Epidermal melanocyte (primary cell): ENCODE data around the gene TLX2.
"Not testable (repeated sequence)": the region's sequence is repeated elsewhere in the genome, so short reads cannot be mapped to it uniquely, and the experiment has no call there.

Experiments
- DNase-seq: peaks from one replicate; pipeline ENCODE4 v3.0.0; 2011; ENCODE audit warnings: low spot score; ENCODE audit not compliant: insufficient read length

The TLX2 gene

DNA sequence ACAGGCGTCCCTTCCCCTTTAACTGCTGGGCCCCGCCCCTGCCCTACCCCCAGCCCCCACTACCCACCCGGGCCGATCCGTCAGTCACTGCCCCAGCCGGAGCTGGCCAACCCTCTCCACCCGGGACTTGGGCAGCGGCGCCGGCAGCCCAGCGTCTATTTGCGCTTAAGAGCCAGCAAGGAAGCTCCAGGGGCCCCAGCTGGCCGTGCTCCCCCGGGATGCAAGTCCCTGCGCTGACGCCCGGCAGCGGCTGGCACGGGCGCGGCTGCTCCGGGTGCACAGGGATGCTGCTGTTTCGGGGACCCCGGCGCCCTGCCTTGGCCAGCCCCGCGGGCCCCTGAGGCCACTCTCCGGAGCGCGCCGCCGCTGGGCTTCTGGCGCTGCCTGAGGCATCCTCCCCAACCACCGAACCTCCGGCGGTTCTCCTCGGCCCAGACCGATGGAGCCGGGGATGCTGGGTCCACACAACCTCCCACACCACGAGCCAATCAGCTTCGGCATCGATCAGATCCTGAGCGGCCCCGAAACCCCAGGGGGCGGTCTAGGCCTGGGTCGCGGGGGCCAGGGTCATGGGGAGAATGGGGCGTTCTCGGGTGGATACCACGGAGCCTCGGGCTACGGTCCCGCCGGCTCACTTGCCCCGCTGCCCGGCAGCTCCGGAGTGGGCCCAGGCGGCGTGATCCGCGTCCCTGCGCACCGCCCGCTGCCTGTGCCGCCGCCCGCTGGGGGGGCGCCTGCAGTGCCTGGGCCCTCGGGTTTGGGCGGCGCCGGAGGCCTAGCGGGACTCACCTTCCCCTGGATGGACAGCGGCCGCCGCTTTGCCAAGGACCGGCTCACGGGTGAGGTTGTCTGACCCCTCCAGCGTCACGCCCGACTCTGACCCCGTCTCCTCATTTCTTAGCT, at the start of gene TLX2:
Gene TLX2 (plus strand): TSS at position 83 of the 903 bp plus-strand sequence. CDS start 357 bp downstream, at position 440.
- DNase-seq: no peak

DNA sequence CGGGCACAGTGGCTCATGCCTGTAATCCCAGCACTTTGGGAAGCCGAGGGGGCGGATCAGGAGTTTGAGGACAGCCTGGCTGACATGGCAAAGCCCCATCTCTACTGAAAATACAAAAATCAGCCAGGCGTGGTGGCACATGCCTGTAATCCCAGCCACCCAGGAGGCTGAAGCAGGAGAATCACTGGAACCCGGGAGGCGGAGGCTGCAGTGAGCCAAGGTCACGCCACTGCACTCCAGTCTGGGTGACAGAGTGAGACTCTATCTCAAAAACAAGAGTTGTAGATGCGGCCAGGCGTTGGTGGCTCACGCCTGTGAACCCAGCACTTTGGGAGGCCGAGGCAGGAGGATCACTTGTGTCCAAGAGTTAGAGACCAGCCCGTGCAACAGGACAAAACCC, 43.5 kb upstream of the TLX2 start:
- not testable (repeated sequence) for DNase-seq

DNA sequence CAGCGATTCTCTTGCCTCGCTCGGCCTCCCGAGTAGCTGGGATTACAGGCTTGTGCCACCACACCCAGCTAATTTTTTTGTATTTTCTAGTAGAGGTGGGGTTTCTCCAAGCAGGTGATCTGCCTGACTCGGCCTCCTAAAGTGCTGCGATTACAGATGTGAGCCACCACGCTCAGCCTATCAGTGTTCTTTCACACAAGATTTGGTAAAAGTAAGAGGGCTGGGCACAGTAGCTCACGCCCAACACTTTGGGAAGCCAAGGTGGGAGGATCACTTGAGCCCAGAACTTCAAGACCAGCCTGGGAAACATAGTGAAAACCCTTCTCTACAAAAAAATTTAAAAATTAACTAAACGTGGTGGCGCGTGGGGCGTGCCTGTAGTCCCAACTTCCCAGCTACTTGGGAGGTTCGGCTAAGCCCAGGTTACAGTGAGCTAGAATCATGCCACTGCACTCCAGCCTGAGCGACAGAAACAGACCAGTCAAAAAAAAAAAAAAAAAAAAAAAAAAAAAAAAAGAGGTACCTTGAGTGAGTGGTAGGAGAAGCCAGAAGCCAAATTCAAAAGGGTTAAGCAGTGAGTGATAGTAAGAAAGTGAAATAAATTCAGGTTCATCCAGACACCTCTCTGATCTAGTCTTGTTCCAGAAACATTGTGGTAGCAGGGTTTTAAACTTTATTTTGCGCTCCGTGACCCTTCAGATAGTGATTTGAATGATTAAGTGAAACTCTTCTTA, 42.8 kb upstream of the TLX2 start:
- no peak for DNase-seq

DNA sequence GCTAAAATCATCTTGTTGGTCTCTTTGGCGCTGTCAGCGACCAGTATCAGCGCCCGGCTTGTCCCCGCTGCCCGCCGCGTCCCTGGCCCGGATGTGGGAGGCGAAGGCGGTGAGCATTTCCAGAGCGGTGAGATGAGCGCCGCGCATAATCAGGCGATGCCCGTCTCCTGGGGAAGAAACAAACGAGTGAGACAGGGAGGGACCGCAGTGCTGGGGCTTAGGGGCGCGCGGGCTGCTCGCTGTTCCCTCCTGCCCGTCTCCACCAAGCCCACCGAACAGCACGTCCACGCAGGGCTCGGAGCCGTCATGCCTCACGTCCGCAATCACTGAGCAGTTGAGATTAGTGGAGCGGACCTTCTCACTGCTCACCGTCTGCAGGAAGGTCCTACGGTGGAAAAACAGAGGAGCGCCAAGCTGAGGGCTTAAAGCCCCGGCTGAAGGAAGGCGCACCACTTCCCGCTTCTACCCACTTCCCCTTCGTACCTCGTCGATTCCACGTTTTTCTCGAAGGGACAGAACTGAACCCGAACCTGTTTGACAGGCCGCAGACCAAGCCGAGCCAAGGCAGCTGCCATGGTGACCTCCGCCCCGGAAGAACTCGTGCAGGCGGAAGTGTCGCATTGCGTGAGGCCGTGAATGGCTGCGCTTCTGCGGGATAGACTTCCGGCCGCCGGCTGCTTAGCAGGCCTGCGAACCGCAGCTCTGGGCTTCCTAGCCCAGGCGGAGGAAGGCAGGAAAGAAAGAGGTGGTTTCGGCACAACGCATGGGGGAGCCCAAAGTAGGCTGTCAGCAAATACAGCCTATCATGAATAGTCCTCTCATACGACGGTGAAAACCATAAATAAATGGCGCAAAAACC, 41.9 kb upstream of the TLX2 start, which contains the start of gene MRPL53:
Gene MRPL53 (minus strand): TSS at position 595 of the 859 bp plus-strand sequence. CDS start 20 bp downstream, at position 575.
- peak; percentile 76 for DNase-seq

DNA sequence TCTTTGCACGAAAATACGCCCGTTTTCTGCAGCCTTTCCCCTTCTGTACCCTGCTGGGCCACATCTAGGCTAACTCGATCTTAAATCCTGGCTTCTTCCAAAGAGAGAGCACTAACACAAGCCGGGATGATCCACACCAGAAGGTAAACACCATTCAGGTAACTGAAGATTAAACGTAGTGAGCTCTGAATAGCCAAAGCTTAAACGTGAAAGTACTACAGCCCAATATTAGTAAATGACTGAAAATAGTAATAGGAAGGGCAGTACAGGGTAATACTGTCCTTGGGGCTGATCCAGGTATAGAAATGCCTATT, 41.3 kb upstream of the TLX2 start:
- DNase-seq: no peak

DNA sequence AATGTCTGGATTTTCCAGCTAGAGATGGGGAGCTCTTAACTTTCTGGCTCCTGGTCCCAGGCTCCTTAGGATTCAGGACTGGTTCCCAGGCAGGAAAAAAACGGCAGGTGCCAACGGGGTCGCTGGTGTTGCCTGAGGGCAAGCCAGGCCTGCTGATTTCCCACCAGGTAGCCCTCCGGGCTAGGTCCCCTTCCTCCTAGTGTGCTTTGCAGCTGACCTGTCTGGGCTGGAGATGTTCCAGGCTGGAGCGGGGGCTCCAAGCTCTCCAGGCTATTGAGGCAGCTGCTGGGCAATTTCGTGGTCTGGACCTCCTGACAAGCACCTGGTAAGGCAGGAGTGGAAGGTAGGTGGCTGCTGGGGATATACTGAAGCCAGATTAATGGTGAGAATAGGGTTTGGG, 39.8 kb upstream of the TLX2 start:
- DNase-seq: no peak

DNA sequence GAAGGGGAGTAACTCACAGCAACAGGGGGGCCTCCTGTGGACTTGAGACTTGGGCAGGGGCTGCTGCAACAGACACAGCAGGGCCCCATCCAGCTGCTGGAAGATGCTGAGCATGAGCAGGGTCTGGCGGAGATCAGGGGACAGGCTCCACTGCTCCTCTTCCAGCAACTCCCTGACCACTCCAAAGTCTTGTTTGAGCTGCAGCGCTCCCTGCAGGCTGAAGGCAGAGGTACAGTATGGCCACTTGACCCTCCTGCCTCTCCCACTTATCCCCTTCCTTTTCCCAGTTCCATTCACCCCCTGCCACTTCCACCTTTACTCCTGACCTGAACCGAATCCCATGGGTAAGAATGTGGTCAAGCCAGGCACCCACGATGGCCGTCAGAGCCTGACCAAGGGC, 39.4 kb upstream of the TLX2 start:
- DNase-seq: no peak

DNA sequence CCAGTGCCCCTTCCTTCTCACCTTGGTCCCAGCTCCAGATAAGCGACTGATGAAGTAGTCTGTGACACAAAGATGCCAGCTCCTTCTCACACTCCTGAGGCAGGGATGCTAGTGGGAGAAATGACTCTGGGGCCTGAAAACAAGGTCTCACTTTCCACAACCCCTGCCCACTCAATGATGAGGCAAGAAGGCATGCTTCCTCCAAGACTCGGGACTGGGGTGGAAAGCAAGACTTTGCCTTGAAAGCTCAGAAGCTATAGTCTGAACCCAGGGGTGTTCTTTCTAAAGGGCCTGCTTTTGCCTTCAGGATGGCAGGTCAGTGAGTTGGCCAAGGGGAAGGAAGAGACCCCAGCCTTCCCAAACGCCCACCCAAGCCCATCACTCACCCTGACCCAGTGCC, 32.8 kb upstream of the TLX2 start:
- no peak for DNase-seq

DNA sequence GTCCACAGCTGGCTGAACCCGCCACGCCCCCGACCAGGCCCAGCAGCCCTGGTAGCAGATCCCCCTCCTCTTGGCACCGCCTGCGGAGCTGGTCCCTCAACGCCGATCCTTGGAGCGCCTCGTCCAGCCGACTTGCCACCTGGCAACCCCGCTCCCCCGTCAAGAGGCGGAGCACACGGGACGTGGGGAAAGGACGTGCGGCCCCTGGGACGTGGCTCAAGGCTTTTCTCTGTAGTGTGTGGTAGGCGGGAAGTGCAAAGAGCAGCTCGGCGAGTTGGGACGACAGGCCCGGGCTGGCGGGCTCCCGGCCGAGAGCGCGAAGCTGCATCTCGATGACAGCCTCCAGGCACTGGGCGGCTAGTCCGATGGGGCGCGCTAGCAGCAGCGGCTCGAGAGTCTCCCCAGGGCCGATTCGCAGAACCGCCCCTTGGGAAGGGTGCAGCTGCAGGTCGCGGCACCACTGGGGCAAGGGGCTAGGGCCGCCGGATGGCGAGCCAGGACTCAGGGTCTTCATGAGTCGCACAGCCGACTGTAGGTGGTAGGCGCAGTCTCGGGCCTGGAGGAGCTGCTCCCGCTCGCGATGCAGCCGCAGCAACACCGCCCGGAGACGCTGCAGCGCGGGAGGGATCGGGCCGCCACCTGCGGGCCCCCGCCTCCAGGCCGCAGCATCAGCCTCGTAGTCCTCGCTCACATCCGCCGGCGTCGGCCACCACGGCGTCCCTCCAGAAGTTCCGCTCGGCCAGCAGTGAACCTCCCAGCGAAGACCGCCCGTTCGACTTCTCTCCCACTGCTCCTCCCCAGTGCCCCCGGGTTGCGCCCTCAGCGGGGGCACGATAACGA, 32.1 kb upstream of the TLX2 start:
- no peak for DNase-seq

DNA sequence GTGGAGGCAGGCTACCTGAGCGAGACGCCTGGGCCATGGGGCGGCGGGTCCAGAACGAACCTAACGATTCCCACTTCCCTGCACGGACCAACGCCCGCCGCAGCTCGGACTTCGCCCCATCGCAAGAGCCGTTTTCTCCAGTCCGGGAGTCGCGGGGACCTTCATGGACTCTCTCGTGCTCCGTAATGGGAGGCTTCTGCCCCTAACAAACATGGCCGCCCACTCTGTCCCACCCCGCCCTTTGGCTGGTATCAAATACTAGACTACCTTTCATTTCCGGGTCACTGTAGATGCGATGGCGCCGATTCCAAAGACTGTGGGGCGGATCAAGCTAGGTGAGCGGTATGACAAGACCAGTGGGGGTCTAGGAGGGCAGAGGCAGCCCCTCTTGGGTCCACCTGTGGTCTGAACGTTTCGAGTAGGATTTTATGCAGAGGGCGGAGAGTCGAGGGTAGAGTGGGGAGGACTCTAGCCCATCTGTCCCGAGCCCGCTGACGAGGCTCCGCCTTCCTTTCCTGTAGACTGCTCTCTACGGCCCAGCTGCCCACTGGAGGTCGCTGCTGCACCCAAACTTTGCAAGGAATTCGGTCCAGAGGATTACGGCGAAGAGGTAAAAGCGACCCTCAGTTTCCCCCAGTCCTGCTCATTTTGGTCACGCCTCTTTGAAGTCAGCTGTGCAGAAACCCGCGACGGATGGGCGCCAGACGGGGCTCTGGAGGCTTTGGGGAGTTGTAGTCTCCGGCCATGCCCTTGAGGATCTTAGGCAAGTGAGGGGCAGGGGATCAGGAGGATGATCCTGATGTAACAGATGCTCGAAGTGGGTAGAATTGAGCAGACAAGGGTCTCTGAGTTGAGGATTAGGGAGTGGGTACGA, 31.2 kb upstream of the TLX2 start, which contains the start of the genes CCDC142 and TTC31:
Gene CCDC142 (minus strand): TSS at position 198 of the 874 bp plus-strand sequence. CDS start 161 bp downstream, at position 37.
Gene TTC31 (plus strand): TSS at position 281 of the 874 bp plus-strand sequence. CDS start 15 bp downstream, at position 296.
- DNase-seq: peak; percentile 95

DNA sequence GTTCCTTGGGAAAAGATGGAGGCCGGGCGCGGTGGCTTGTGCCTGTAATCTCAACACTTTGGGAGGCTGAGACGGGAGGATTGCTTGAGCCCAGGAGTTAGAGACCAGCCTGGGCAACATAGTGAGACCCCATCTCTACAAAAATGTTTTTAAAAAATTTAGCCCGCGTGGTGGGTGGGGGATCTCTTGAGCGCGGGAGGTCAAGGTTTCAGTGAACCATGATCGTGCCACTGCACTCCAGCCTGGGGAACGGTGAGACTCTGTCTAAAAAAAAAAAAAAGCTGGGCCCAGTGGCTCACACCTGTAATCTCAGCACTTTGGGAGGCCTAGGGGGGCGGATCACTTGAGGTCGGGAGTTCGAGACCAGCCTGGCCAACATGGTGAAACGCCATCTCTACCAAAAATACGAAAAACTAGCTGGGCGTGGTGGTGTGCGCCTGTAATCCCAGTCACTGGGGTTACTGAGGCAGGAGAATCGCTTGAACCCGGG, 30.5 kb upstream of the TLX2 start:
- DNase-seq: not testable (repeated sequence)

DNA sequence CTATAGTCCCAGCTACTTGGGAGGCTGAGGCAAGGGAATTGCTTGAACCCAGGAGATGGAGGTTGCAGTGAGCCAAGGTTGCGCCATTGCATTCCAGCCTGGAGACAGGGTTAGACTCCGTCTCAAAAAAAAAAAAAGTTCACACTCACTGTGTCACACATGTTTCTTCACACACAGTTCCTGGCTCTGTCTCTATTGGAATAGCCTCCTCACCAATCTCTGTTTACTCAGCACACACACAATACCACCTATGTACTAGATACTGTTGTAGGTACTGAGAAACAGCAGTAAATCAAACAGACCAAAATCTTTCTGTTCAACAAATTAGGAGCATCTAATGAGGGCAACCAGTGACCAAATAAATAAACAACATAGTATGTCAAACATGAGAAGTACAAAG, 28.1 kb upstream of the TLX2 start:
- no peak for DNase-seq

DNA sequence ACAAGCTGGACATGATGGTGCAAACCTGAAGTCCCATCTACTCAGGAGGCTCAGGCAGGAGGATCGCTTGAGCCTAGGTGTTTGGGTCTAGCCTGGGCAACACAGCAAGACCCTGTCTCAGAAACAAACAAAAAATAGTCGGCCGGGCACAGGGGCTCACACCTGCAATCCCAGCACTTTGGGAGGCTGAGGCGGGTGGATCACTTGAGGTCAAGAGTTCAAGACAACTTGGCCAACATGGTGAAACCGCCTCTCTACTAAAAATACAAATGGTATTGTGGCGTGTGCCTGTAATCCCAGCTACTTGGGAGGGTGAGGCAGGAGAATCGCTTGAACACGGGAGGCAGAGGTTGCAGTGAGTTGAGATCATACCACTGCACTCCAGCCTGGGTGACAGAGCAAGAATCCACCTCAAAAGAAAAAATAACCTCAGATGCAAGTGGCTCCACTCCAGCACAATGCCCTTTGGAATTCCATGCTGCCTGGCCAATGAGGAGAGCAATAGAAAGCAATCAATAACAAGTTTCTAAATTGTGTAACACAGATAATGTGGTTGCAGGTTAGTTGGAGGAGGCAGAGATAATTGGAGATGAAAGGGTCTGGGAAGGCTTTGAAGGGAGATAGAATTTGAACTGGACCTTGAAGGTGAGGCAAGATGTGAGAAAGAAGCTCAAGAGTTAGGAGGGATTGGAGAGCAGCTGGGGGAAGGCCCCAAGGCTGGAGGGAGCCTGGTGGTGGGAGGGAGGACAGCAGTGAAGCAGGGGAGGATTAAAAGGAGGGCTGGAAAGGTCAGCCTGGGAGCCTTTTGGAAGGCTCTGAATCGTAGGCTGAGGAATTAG, 25.4 kb upstream of the TLX2 start:
- DNase-seq: no peak

DNA sequence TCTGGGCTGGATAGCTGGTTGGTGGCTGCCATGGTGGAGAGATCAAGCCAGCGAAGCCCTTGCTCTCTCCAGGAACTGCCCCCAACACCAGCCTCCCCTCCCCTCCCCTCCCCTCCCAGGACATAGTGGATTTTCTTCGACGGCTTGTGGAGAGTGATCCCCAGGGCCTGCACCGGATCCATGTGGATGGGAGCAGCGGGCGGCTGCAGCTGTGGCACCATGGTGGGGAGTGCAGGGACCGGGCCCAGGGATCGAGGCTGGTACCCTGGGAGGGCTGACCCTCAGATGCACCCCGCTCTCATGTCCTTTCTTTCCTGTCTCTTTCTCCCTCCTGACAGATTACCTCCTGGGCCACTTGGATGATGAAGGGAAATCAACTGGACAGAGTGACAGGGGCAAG, 24.3 kb upstream of the TLX2 start:
- no peak for DNase-seq

DNA sequence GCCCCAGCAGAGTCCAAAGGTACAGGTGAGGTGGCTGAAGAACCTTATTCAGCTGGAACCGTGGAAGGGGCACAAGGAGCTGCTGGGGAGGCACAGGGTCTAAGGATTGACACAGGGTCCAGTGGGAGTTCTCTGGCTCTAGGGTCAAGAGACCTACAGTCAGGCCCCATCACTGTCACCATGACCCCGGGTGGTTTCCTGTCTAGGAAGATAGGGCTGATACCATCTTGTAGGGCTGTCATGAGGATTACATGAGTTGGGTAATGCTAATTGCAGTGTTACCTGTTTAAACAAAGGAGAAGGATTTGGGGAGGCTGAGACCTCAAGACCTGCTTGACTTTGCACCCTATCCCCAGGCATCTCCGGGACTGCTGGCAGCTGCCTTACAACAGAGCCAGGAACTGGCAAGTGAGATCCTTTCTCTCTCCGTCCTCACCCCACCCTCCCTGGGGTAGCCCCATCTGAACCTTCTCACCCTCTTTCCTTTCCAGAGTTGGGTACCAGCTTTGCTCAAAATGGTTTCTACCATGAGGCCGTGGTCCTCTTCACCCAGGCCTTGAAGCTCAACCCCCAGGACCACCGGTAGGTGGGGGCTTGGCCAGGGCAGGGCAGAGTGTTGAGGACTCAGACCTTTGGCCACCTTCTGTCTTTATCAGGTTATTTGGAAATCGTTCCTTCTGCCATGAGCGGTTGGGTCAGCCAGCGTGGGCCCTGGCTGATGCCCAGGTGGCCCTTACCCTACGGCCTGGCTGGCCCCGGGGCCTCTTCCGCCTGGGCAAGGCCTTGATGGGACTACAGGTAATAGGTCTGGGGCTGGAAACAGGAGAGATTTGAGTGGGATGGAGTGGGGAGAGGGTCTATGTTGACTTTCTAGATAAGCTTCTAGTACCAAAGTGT, 22.4 kb upstream of the TLX2 start:
- no peak for DNase-seq

DNA sequence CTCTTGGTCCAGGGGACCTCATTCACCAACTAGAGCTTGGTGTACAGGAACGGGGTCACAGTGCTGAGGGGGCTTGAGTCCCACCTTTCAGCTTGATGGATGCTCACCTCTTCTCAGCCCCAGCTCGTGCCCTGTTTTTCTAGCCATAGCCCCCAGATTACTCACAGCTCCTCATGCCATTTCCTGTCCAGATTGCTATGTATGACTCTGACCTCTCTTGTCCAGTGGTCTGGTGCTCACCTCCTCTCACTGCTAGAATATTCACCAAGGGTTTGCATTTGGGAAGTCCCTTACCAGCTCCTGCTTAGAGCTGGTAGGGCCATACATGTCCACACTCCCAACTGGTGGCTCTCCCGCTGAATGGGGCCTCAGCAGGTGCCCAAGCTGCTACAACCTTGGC, 20.7 kb upstream of the TLX2 start:
- no peak for DNase-seq

DNA sequence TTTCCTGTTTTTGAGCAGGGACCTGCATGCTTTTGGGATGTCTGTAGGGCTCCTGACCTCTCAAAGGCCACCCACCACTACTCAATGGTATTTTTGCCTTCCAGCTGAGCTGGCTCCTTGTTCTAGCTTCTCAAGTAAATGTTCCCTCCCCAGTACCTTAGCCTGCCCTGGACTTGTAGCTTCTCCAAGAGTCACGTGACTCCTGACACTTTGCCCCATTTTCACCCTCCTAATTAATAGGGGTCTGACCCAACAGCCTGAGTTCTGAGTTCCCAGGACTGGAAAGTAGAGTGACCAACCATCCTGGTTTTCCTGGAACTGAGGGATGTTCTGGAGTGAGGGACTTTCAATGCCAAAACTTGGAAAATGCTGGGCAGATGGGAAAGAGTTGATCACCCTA, 18.8 kb upstream of the TLX2 start:
- no peak for DNase-seq
